Esophagus mucosa (tissue), 1 donor: ENCODE data around the gene FALEC. TPM values are rescaled to one million over a fixed set of nuclear protein-coding genes. Genes with fewer than 3 reads are reported as not detected.
A peak's percentile ranks its signal among the peaks of the same experiment; 100 is the strongest.
"Not testable (repeated sequence)": the region's sequence is repeated elsewhere in the genome, so short reads cannot be mapped to it uniquely, and the experiment has no call there.

ENCODE experiments used
- ATAC-seq: fragments of 200-7000 bp; cut with Tn5 transposase; one replicate; pipeline ENCODE4 v1.9.1; 2020
- total RNA-seq: library from RNA; stranded (reverse); gene quantifications from one replicate; pipeline ENCODE4 v1.2.4, GENCODE V29; 2023
- donor health status: DM: yes; HTN: yes; CAD: no.

The FALEC gene
- total RNA-seq, 1 donor from 2014 or later: 1.6 TPM

DNA sequence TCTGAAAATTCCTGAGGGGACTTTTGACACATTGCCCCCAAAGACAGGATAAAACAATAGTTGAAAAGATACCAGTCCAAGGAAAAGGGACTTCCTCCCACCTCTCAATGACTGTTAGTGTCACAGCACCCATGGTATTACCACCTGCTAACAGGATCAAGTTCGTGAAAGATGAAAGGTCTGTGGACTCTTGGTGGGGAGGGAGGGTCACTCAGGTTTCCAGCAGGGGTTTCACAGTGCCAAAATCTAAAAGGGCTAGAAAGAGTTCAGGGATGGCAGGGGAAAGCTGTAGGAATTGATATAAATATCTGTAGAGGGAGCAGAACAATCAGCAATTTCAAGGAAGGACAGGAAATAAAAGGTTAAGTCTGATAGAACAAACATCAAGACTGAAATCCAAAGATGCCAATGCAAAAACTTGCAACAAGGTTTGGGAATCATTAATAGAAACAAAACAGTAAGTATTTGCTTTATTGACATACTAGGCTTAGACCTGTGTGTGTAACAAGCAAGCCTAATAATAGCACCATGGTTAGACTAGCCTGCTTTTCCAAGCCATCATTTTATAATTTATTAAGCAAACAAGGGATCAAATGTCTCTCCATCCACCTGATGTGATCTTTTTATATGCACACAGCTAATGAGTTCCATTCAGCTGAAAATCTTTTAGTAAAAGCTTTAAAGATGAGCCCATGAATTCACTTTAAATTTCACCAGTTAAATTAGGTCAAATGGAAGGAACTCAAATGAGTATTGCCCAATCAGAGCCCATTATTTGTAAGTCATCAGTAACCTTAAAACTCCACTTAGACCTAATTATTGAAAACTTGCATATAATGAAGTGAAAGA, 60.2 kb downstream of the FALEC start:
- ATAC-seq: no peak

DNA sequence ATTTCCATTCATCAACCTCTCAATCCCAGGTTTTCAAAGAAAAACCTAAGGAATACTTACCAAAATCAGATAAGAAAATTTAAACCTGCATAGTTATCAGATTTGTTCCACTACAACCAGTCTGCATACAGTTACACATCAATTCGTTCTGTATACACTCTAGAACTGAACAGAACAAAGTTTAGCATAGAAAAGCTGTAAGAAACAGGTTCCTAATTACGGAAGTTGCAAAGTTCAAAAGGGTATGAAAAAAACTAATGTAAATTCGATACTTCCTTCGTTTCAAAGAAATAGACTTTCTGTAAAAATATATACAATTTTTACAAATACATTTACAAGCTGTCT, 60.8 kb downstream of the FALEC start:
- ATAC-seq: no peak

DNA sequence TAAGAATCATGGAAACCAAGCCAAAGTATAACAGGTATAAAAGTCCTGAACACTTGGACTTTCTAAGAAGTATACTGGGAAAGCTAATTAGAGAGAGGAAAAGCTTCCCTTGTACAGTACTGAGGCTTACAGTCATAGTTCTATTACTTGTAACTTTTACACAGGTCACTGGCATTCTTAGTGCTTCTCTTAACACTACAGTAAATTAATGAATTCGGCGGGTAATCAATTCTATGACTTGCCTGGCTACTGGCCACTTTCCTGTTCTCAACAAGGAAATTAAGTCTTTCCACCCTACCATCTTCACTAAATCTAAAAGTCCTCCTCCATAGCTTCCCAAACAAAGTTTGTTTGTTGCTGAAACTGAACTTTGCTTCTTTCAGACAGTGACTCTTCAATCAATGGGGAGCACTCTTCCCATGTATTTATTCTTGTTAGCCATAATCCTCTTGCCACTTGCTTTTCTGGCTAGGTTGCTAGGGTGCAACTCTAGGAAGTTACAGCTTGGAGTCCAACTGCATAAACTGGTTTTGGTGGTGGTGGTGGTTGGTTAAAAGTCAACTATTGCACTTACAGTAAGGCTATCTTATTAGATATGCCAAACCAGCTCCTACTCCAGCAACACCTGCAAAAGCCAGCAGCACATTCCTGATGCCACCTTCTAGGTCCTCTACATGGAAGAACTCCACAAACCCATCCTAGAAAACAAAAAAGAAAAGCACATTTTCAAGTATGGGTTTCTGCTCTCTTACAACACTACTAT, 61.4 kb downstream of the FALEC start:
- ATAC-seq: peak; percentile 24

DNA sequence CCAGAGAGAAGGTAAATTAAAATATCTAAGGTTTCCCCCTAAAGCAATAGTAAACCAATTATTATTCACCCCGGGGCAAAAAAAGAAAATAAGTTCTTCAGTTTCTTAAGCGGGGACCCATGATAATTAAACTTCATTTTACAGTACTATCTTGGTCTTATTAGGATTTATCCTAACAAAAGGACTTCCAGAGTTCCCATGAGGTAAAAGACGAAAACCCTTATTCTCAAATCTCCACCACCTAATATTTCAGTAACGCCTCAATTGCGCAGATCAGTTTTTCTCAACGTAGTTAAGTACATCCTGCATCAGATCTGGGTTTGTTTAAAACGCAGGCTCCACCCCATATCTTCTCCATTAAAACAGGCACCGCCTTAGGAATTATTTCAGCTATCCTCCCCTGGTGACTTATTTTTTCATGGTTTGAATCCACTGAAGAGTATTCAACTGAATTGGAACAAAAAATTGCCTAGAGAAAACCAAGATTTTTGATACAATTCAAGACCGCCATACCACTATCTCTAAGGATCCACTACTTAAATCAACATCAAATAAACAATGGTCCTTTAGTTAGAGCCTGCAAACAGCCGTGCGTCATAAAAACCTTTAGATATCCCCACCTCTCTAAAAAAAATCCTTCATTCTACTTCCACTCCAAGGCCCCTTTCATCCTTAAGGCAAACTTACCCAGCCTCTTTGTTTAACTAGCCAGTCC, 62.2 kb downstream of the FALEC start:
- no peak for ATAC-seq

DNA sequence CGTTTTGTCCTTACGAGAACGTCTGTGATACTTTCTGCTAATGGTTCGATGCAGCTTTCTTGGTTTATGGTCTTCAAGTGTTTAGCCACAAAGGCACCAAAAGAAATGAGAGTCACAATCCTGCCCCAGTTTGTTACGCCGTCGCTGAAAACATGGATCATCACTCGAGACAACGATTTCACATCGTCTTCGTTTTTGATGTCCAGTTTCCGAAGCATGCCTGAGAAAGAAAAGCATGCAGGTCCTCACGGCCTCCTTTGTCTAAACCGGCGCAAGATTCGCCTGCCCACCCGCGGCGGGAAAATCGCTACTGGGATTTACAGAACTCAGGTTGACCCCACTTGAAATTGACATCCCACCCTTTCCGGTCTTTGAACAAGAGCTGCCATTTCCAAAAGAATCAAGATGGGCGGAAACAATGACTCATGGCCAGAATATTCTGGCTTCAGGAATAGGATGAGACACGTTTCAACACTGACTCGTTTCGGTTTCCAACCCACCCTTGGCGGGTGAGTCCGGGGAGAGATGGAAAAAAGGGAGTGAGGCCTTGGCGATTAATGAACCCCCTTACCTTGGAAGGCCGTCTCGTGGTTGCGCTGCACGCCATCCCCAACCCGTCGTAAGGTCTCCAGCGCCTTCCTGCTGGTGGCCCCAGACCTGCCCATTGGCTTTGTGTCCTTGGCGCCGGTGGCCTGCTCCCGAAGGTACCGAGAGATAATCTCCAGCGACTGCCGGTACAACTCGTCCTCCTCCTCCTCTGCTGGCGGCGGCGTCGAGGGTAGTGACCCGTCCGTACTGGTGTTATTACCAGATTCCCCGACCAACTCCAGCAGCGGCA, 62.9 kb downstream of the FALEC start:
- peak; percentile 50 for ATAC-seq

DNA sequence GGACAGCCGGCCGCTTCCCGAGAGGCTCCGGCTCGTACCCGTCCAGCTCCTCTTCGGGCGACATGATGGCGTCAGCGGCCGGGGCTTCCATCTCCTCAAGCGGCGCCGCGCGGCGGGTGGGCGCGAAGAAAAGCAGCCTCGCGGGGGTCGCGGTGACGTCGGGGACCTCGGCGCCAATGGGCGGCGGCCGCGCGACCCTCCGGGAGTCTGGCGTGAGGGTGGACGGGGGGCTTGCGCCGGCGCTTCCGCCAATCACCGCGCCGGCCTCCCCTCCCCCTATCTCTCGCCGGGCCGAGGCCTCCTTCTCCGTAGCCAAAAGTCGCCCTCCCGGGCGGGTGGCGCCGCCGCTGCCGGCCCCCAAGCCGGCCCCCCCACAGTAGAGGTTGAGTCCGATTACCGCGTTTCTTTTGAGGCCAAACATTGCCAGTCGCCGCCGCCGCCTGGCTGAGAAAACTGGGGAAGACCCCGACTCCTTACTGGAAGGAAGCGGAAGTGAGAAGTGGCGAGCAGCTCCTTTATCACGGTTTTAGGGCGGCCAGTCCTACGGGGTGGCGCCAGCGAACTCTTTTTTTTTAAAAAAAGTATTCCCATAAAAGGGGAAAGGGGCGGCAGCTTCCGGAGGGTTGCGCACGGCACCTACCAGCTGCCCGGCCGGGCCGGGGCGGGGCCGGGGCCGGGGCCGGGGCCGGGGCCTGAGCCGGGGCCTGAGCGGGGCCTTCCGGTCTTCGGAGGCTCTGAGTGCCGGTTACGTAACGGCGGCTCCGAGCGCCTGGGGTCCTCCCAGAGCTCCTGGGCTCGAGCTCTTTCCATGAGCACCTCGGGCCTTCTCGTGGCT, 63.8 kb downstream of the FALEC start, which contains the start of gene MCL1:
MCL1 (minus strand) TSS at position 501 of the 835 bp plus-strand sequence; CDS start at position 421, 80 bp downstream.
- ATAC-seq: peak; percentile 81

DNA sequence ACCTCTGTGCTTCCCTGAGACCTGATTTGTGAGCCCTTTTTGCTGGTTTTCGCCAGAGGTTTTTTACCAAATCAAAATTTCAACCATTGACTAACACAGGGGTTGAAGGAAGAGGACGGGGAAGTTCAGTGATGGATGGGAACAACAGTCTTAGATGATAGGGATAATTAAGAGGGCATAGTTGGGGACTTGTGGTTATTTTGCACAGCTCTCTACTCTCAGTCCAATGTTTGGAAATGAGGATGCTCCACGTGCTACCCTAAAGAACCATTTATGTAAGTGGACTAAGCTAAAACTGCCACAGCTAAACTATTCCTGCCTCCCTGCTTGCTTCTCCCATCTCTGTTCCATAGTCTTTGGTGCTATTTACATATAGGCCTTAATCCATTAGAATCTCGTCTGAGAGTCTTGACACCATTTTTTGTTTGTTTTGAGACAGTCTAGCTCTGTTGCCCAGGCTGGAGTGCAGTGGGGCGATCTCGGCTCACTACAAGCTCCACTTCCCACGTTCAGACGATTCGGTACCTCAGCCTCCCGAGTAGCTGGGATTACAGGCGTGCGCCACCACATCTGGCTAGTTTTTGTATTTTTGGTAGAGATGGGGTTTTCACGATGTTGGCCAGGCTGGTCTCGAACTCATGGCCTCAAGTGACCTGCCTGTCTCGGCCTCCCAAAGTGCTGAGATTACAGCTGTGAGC, 64.5 kb downstream of the FALEC start:
- no peak for ATAC-seq

DNA sequence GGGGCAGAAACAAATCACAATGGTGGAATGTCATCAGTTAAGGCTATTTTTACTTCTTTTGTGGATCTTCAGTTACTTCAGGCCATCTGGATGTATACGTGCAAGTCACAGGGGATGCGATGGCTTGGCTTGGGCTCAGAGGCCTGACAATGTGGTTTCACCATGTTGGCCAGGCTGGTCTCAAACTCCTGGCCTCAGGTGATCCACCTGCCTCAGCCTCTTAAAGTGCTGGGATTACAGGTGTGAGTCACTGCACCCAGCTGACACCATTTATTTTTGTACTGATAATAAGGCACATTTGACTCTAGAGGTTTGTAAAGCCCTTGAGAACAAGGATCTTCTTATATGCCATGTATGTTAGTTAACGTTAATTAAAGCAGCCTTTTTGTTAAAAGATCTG, 65.4 kb downstream of the FALEC start:
- not testable (repeated sequence) for ATAC-seq

DNA sequence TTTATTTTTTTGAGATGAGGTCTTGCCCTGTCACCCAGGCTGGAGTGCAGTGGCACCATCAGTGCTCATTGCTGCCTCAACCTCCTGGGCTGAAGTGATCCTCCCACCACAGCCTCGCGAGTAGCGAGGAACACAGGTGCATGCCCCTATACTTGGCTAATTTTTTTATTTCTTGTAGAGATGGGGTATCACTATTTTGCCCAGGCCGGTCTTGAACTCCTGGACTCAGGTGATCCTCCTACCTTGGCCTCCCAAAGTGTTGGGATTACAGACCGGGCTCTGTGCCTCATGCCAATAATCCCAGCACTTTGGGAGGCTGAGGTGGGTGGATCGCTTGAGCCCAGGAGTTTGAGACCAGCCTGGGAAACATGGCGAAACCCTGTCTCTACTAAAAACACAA, 65.9 kb downstream of the FALEC start:
- ATAC-seq: not testable (repeated sequence)

DNA sequence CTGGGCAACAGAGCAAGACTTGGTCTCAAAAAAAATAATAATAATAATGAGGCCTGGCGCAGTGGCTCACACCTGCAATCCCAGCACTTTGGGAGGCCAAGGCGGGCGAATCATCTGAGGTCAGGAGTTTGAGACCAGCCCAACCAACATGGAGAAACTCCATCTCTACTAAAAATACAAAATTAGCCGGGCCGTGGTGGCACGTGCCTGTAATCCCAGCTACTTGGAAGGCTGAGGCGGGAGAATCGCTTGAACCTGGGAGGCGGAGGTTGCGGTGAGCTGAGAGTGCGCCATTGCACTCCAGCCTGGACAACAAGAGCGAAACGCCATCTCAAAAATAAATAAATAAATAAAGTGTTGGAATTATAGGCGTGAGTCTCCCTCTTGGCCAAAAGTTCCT, 66.4 kb downstream of the FALEC start:
- ATAC-seq: not testable (repeated sequence)

DNA sequence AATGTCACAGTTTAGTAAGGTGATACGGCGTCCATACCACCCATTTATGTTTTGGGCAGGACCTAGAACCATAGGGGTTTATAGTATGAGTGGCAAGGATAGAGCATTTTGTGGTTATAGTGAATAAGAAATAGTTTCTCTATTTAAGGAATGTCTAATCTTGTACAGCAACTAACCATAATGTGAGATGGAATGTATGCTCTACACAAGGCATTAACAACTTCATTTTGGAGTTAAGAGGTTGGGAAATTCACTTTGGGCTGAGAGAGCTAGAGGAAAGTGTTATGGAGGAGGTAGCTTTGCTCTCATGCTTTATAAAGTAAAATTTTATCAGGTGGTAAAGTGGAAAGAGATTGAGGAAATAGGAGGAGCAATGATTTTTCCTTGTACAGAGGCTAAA, 66.8 kb downstream of the FALEC start:
- no peak for ATAC-seq

Other genes starting within 250 kb of the FALEC start
- gene APH1A, start 246.7 kb upstream of the FALEC start, total RNA-seq: 113 TPM
- 4.5 TPM for gene C1orf54, start 243.0 kb upstream of the FALEC start, total RNA-seq
- 3.1 TPM for gene CIART, start 233.2 kb upstream of the FALEC start, total RNA-seq
- 64.9 TPM for gene MRPS21, start 221.9 kb upstream of the FALEC start, total RNA-seq
- 21.5 TPM for gene PRPF3, start 194.2 kb upstream of the FALEC start, total RNA-seq
- 17.9 TPM for gene RPRD2, start 151.6 kb upstream of the FALEC start, total RNA-seq
- 20.3 TPM for gene TARS2, start 28.3 kb upstream of the FALEC start, total RNA-seq
- 438 TPM for gene ECM1, start 7.6 kb upstream of the FALEC start, total RNA-seq
- 42.9 TPM for gene ADAMTSL4, start 33.7 kb downstream of the FALEC start, total RNA-seq
- gene MCL1, start 63.9 kb downstream of the FALEC start, total RNA-seq: 169 TPM
- gene ENSA, start 113.9 kb downstream of the FALEC start, total RNA-seq: 329 TPM
- 30.2 TPM for gene GOLPH3L, start 181.4 kb downstream of the FALEC start, total RNA-seq
- 11.1 TPM for gene HORMAD1, start 205.1 kb downstream of the FALEC start, total RNA-seq